Trophoblast cell (in vitro differentiated cells and primary cell): ENCODE measurements around the gene RAB20.

Experiments
- DNase-seq, 2 donors: peaks; one replicate each; pipeline ENCODE4 v3.0.0-alpha.2; 2016
- H2AFZ ChIP-seq: 2 replicates; pipeline ENCODE4 v1.6.1; 2013; ENCODE audit warnings: low read length, moderate library complexity, mild to moderate bottlenecking; ENCODE audit not compliant: insufficient read depth, poor library complexity
- H2AK5ac ChIP-seq: 2 replicates; pipeline ENCODE4 v1.6.1; 2013; ENCODE audit warnings: mild to moderate bottlenecking, low read length
- H2BK120ac ChIP-seq: 2 replicates; pipeline ENCODE4 v1.6.1; 2013; ENCODE audit warnings: low read length, mild to moderate bottlenecking, moderate library complexity; ENCODE audit not compliant: insufficient read depth, poor library complexity
- H2BK12ac ChIP-seq: 2 replicates; pipeline ENCODE4 v1.6.1; 2013; ENCODE audit warnings: mild to moderate bottlenecking, low read length, moderate library complexity
- H2BK5ac ChIP-seq: 2 replicates; pipeline ENCODE4 v1.6.1; 2013; ENCODE audit warnings: low read length, low read depth, moderate library complexity, mild to moderate bottlenecking; ENCODE audit not compliant: poor library complexity
- H3K14ac ChIP-seq: 2 replicates; pipeline ENCODE4 v1.6.1; 2013; ENCODE audit warnings: mild to moderate bottlenecking, low read length
- H3K18ac ChIP-seq: 2 replicates; pipeline ENCODE4 v1.6.1; 2013; ENCODE audit warnings: mild to moderate bottlenecking, low read length
- H3K23ac ChIP-seq: 2 replicates; pipeline ENCODE4 v1.6.1; 2013; ENCODE audit warnings: low read length
- H3K27ac ChIP-seq: 2 replicates; pipeline ENCODE4 v1.5.1; 2013; ENCODE audit warnings: low read depth, mild to moderate bottlenecking, inconsistent platforms, low read length, moderate library complexity
- H3K27me3 ChIP-seq: 2 replicates; pipeline ENCODE4 v1.6.1; 2013; ENCODE audit warnings: inconsistent platforms, mild to moderate bottlenecking, low read length, moderate library complexity; ENCODE audit not compliant: insufficient read depth
- H3K36me3 ChIP-seq, 2 experiments: 1 replicate in 1 of 2; 2 replicates in 1 of 2; pipeline ENCODE4 v1.6.1; 2013; ENCODE audit warnings: low read length in 2 of 2, mild to moderate bottlenecking in 2 of 2, moderate library complexity in 1 of 2; ENCODE audit not compliant: insufficient read depth in 2 of 2, control insufficient read depth in 1 of 2
- H3K4ac ChIP-seq: 2 replicates; pipeline ENCODE4 v1.6.1; 2013; ENCODE audit warnings: low read depth, mild to moderate bottlenecking, low read length, moderate library complexity
- H3K4me1 ChIP-seq, 2 experiments: 1 replicate in 1 of 2; 2 replicates in 1 of 2; pipeline ENCODE4 v1.6.1; 2013; ENCODE audit warnings: low read length in 2 of 2, mild to moderate bottlenecking in 2 of 2, moderate library complexity in 1 of 2; ENCODE audit not compliant: insufficient read depth in 2 of 2, control insufficient read depth in 1 of 2
- H3K4me2 ChIP-seq: 2 replicates; pipeline ENCODE4 v1.6.1; 2013; ENCODE audit warnings: inconsistent platforms, mild to moderate bottlenecking, low read length, moderate library complexity
- H3K4me3 ChIP-seq: 2 replicates; pipeline ENCODE4 v1.5.1; 2013; ENCODE audit warnings: mild to moderate bottlenecking, low read depth, low read length, inconsistent platforms
- H3K79me1 ChIP-seq: one replicate; pipeline ENCODE4 v1.6.1; 2013; ENCODE audit warnings: low read length
- H3K79me2 ChIP-seq: 2 replicates; pipeline ENCODE4 v1.6.1; 2013; ENCODE audit warnings: low read length, mild to moderate bottlenecking; ENCODE audit not compliant: control insufficient read depth, insufficient read depth, poor library complexity
- H3K9ac ChIP-seq: 2 replicates; pipeline ENCODE4 v1.6.1; 2013; ENCODE audit warnings: mild to moderate bottlenecking, low read length
- H3K9me3 ChIP-seq: 2 replicates; pipeline ENCODE4 v1.6.1; 2013; ENCODE audit warnings: low read depth, mild to moderate bottlenecking, control low read depth, inconsistent platforms, low read length; ENCODE audit not compliant: insufficient read depth
- H4K12ac ChIP-seq: 2 replicates; pipeline ENCODE4 v1.6.1; 2013; ENCODE audit warnings: low read depth, mild to moderate bottlenecking, low read length, moderate library complexity
- H4K8ac ChIP-seq: 2 replicates; pipeline ENCODE4 v1.6.1; 2013; ENCODE audit warnings: low read depth, mild to moderate bottlenecking, low read length, moderate library complexity
- H4K91ac ChIP-seq: one replicate; pipeline ENCODE4 v1.6.1; 2013; ENCODE audit warnings: low read depth, mild to moderate bottlenecking, low read length, moderate library complexity
- WGBS: extraction: QIAGEN DNeasy Blood & Tissue Kit; methylation state at CpG from one replicate; pipeline ENCODE4 v1.1.7; 2013; ENCODE audit warnings: missing lambda C conversion rate; ENCODE audit not compliant: insufficient read length, insufficient coverage; ENCODE audit errors: extremely low coverage; 5-methylcytosine and 5-hydroxymethylcytosine counted together

The RAB20 gene

GRCh38 chr13:110560601-110561343, 750 bp downstream of the RAB20 start:
- peak overlapping the region; percentile 87 for H3K4me2 ChIP-seq
- H3K79me2 ChIP-seq = peaks cover 27% of the 10 kb centered on the region
- H3K4me3 ChIP-seq = peak overlapping the region; percentile 82
- H2BK5ac ChIP-seq = peak overlapping the region; percentile 92
- DNase-seq = peak; percentile 56 to 64
- peaks cover 15 to 31% of the 10 kb centered on the region in 2 experiments for H3K4me1 ChIP-seq
- H3K9ac ChIP-seq = peak overlapping the region; percentile 89
- H3K14ac ChIP-seq = peak overlapping the region; percentile 59
- H3K4ac ChIP-seq = peak overlapping the region; percentile 95
- H2AK5ac ChIP-seq = peak overlapping the region; percentile 4
- WGBS = 100% methylated on average over 1 of the region's 29 CpGs
- peak overlapping the region; percentile 92 for H4K91ac ChIP-seq
- H3K9me3 ChIP-seq = peaks cover 2% of the 10 kb centered on the region
- H3K27me3 ChIP-seq = no peaks in the 10 kb centered on the region
- peak overlapping the region; percentile 76 for H2BK120ac ChIP-seq
- H3K23ac ChIP-seq = no peak overlapping the region
- peaks cover 13 to 16% of the 10 kb centered on the region in 2 experiments for H3K36me3 ChIP-seq
- peaks cover 18% of the 10 kb centered on the region for H3K79me1 ChIP-seq
- peak overlapping the region; percentile 17 for H4K12ac ChIP-seq
- H4K8ac ChIP-seq = peak overlapping the region; percentile 76
- H2AFZ ChIP-seq = peak overlapping the region; percentile 69
- peak overlapping the region; percentile 90 for H3K27ac ChIP-seq
- peak overlapping the region; percentile 99 for H3K18ac ChIP-seq
- H2BK12ac ChIP-seq = peak overlapping the region; percentile 13

DNA sequence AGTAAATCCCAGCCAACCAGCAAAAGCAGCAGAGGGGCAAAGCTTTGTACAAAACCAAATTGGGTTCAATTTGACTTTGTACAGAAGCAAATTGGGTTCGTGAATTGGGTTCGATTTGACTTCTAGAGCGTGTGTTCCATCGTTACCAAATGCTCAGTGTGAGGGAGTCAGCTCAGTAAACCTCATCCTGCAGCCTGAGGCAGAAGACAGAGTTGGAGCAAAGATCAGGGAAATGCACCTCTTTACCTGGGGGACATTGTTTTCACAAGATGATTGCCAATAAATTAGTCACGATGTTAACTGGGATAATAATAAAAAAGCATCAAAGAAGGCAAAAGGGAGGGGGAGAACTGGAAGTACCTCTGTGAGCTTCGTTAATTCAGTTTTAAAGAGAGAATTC, 1.5 kb downstream of the RAB20 start:
- peak overlapping the region; percentile 9 for H4K91ac ChIP-seq
- H3K4me2 ChIP-seq = peak overlapping the region; percentile 54
- H4K12ac ChIP-seq = no peak overlapping the region
- peaks cover 20 to 38% of the 10 kb centered on the region in 2 experiments for H3K4me1 ChIP-seq
- H2BK12ac ChIP-seq = no peak overlapping the region
- no peak overlapping the region for H3K18ac ChIP-seq
- WGBS = no CpG with 5 or more reads among the region's 6 CpGs
- no peaks in the 10 kb centered on the region for H3K27me3 ChIP-seq
- H2BK120ac ChIP-seq = no peak overlapping the region
- peaks cover 2% of the 10 kb centered on the region for H3K9me3 ChIP-seq
- no peak overlapping the region for H2AFZ ChIP-seq
- H4K8ac ChIP-seq = no peak overlapping the region
- peak overlapping the region; percentile 1 for H3K4ac ChIP-seq
- no peak overlapping the region for H3K27ac ChIP-seq
- no peak overlapping the region for H3K23ac ChIP-seq
- H3K79me2 ChIP-seq = peaks cover 33% of the 10 kb centered on the region
- H3K79me1 ChIP-seq = peaks cover 24% of the 10 kb centered on the region
- H3K4me3 ChIP-seq = no peak overlapping the region
- no peak overlapping the region for H2AK5ac ChIP-seq
- no peak overlapping the region for H2BK5ac ChIP-seq
- DNase-seq = no peak
- H3K14ac ChIP-seq = no peak overlapping the region
- H3K9ac ChIP-seq = no peak overlapping the region
- peaks cover 16 to 21% of the 10 kb centered on the region in 2 experiments for H3K36me3 ChIP-seq

GRCh38 chr13:110559429-110559943, 2.0 kb downstream of the RAB20 start:
- Histone ChIP-seq H3K14ac (no peak overlapping the region), H3K4ac (peak overlapping the region; percentile 1), H3K79me2 (peaks cover 35% of the 10 kb centered on the region), H3K9ac (no peak overlapping the region), H2BK120ac (no peak overlapping the region), H4K8ac (no peak overlapping the region), H3K27me3 (no peaks in the 10 kb centered on the region), H4K12ac (no peak overlapping the region), H2BK5ac (no peak overlapping the region), H4K91ac (peak overlapping the region; percentile 18), H2BK12ac (no peak overlapping the region), H3K79me1 (peaks cover 27% of the 10 kb centered on the region), H3K4me2 (peak overlapping the region; percentile 54), H3K18ac (peak overlapping the region; percentile 4), H2AFZ (no peak overlapping the region), H2AK5ac (no peak overlapping the region), H3K4me3 (no peak overlapping the region), H3K27ac (no peak overlapping the region), H3K9me3 (peaks cover 2% of the 10 kb centered on the region), H3K23ac (no peak overlapping the region), H3K4me1 (peaks cover 25 to 42% of the 10 kb centered on the region in 2 experiments), H3K36me3 (peaks cover 16 to 26% of the 10 kb centered on the region in 2 experiments)
- DNase-seq = no peak
- no CpG with 5 or more reads among the region's 15 CpGs for WGBS

DNA sequence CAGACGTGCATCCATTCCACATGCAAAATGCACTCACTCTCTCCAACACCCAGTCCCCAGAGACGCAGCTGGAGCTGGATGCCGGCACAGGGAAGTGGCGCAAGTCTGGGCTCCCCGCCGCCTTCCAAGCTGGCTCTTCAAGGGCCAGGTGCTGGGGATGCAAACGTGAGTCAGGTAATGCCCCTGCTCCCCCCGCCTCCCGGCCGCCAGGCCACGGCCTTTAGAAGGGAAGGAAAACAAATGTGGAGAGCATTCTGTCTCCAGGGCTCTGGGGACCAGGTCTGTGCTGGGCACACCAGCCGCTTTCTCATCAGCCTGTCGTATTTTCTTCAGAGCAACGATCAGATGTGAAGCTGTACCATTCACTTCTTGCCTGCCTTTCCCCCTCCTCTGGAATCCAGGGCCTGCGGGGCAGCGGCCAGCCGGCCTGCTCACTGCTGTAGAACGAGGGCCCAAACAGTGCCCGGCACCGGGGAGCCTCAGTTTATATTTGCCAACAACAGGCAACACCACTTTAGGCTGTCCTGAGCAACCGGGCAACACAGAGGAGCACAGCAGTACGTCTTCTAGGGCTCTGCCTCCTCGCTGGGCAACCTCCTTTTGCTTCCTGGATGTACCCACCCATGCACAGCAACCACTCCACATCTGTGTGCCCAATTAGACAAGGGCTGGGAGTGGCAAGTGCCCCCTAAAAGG, 3.8 kb downstream of the RAB20 start:
- Histone ChIP-seq H3K4ac (peak overlapping the region; percentile 3), H3K4me1 (peaks cover 33 to 46% of the 10 kb centered on the region in 2 experiments), H3K18ac (no peak overlapping the region), H2BK120ac (no peak overlapping the region), H2AK5ac (peak overlapping the region; percentile 39), H3K36me3 (peaks cover 16 to 26% of the 10 kb centered on the region in 2 experiments), H3K79me1 (peaks cover 29% of the 10 kb centered on the region), H3K9me3 (peaks cover 2% of the 10 kb centered on the region), H3K4me3 (no peak overlapping the region), H3K14ac (no peak overlapping the region), H4K12ac (no peak overlapping the region), H3K27me3 (no peaks in the 10 kb centered on the region), H2BK5ac (no peak overlapping the region), H3K9ac (no peak overlapping the region), H3K79me2 (peaks cover 37% of the 10 kb centered on the region), H2AFZ (no peak overlapping the region), H3K23ac (no peak overlapping the region), H3K27ac (no peak overlapping the region), H2BK12ac (no peak overlapping the region), H4K91ac (no peak overlapping the region), H3K4me2 (no peak overlapping the region), H4K8ac (no peak overlapping the region)
- no peak for DNase-seq
- WGBS = no CpG with 5 or more reads among the region's 23 CpGs
